ENCODE data around the gene MPV17L.
"Not testable (repeated sequence)": the region's sequence is repeated elsewhere in the genome, so short reads cannot be mapped to it uniquely, and the experiment has no call there.

MPV17L gene

DNA sequence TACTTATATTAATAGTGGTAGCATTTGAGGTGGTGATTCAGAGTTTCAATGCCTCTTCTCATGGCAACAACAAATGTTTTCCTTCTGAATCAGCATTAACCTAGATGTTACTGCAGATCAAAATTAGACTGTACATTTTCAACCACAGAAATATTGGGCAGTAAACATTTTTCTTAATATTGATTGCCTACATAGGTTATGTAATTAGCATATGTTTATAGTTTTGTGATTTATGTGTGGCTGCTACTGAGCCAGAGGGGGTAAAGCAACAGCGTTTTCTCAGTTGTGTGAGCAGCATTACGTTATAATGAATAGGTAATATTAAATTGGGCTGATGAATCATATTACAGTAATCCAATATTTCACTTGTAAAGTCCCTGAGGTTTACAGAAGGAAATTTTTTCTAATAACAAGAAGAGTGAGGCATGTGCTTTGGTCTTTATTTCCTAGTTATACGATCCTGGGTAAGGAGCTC lies 20.0 kb downstream of the MPV17L start:
- peak; percentile 24 for DNase-seq

DNA sequence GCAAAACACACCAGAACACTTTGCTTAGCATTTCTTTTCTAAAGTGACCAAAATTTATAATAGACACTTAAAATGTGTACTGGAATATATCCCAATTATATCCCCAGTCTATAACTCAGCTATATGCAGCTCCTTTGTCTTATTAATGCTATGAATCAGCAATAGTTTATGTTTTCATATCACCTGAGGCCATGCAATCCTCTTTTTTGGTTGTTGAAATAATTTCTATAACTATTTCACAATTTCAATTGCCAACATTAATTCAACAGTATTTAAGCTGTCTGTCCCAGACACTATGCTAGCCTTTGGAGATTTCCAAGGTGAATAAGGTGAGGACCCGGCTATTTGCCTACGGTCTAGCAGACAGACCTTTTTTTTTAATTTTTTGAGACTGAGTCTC lies 21.6 kb downstream of the MPV17L start:
- DNase-seq, result no peak

DNA sequence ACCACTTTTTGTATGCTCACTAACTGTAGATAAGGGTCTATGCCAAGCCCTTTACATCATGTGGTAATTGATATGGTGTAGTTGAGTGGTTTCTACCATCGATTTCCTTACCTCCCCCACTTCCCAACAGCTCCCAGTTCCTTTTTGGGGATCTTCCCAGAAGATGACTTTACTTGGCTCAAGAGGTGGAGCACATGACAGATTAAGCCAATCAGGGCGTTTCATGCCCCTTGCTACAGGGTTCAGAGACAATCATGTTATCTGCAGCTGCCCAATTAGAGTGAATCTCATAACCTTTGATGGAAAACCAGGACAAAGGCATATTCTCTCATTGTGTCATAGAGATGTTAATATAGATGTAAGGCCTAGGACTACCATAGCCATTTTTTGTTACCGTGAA lies 22.7 kb downstream of the MPV17L start:
- DNase-seq, result no peak

DNA sequence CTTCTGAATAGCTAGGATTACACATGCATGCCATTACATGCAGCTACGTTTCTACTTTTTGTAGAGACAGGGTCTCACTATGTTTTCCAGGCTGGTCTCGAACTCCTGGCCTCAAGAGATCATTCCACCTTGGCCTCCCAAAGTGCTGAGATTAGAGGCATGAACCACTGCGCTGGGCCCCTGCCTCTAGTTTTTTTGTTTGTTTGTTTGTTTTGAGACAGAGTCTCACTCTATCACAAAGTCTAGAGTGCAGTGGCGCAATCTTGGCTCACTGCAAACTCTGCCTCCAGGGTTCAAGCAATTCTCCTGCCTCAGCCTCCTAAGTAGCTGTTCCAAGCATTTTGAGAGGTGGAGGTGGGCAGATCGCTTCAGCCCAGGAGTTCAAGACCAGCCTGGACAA lies 26.1 kb downstream of the MPV17L start:
- DNase-seq, result not testable (repeated sequence)

DNA sequence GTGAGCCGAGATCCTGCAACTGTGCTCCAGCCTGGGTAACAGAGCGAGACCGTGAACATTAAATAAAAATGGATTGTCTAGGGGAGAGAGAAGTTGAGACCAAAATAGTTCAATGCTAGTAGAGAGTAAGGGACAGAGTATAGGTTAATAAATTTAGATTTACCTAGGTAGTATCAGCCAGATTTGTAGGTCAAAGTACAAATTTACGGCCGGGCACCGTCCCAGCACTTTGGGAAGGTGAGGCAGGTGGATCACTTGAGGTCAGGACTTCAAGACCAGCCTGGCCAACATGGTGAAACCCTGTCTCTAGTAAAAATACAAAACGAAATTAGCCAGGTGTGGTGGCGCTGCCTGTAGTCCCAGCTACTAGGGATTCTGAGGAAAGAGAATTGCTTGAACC lies 26.7 kb downstream of the MPV17L start:
- no peak for DNase-seq

GRCh38 chr16:15425861-15426260 lies 30.3 kb downstream of the MPV17L start:
- DNase-seq, result no peak

GRCh38 chr16:15426796-15427195 lies 31.2 kb downstream of the MPV17L start:
- no peak for DNase-seq

DNA sequence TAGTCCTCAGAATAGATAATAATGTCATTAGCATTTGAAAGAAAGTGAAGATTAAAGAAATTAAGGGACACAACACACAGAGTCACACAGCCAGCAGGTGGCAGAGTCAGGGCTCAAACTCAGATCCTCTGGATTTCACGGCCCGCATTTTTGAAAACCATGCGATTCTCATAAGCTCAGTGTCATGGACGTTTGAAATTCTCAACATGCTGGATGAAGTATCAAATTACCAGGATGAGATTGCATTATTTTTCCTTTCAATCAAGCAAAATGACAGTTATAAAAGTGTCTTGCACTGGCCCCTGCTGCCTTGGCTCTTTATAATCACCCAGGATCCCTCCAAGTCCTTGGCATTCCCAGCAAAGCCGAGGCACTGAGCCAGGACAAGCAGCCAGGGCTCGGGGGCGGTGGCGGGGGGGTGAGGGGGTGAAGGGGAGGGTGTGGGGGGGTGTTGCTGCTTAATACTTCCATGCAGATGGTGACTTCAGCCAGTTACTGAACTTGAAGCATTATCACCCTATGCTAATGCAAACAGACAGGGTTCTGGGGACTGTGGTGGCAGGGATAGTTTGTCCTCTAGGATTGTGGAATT lies 32.2 kb downstream of the MPV17L start:
- DNase-seq, result peak; percentile 45

- DNase-seq, result not testable (repeated sequence)
Observed at GRCh38 chr16:15430884-15431283, 35.3 kb downstream of the MPV17L start.

DNA sequence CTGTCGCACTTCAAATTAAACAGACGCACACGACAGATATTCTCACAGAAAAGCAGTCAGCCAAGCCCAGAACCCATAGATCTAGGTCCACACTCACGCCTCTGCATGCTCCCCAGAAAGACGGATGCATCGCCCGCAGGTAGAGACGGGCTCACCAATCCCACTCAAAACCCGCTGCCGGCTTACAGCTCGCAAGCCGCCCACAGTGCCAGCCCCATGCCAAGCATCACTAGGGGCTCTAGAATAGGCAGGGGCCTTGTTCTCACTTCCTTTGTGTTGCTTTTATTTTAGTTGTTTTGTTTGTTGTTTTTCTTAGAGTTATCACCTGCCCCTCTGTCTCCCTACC lies 38.5 kb downstream of the MPV17L start:
- no peak for DNase-seq

- peak; percentile 55 for DNase-seq
Observed at GRCh38 chr16:15434425-15435215, 39.1 kb downstream of the MPV17L start, which contains the start of gene BMERB1. TSS of gene BMERB1 (plus strand) at chr16:15434588. CDS start at chr16:15434654, 66 bp downstream.

GRCh38 chr16:15435216-15435864 lies 39.8 kb downstream of the MPV17L start:
- no peak for DNase-seq

- no peak for DNase-seq
Observed at GRCh38 chr16:15439102-15439501, 43.5 kb downstream of the MPV17L start.

GRCh38 chr16:15439521-15439920 lies 44.0 kb downstream of the MPV17L start:
- no peak for DNase-seq

DNA sequence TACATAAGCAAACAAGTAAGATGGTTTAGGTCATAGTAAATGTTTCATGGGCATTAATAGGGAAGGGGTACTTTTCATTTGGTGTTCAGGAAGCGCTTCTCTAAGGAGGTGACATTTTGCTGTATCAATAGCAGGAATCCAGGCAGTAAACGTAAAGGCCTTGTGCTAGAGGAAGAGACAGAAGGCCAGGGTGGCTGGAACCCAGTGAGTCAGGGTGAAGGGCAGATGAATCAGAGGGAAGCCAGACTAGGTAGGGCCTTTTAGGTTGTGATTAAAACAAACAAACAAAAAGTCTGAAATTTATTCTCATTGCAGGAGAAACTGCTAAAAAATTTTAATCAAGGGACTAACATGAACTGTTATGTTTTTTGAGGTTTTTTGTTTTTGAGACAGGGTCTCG lies 45.3 kb downstream of the MPV17L start:
- DNase-seq, result peak; percentile 30

DNA sequence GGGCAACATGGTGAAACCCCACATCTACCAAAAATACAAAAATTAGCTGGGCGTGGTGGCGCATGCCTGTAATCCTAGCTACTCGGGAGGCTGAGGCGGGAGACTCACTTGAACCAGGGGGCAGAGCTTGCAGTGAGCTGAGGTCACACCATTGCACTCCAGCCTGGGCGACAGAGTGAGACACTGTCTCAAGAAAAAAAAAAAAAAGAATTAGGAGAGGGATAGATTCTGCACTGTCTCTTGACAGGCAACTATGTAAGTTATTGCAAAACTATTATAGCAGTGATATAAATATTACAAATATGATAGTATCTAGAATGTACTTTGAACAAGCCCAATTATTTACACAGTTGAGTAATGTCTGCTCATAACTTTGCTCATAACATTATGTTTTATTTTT lies 46.6 kb downstream of the MPV17L start:
- not testable (repeated sequence) for DNase-seq

- DNase-seq, result no peak
Observed at GRCh38 chr16:15443753-15444152, 48.2 kb downstream of the MPV17L start.

DNA sequence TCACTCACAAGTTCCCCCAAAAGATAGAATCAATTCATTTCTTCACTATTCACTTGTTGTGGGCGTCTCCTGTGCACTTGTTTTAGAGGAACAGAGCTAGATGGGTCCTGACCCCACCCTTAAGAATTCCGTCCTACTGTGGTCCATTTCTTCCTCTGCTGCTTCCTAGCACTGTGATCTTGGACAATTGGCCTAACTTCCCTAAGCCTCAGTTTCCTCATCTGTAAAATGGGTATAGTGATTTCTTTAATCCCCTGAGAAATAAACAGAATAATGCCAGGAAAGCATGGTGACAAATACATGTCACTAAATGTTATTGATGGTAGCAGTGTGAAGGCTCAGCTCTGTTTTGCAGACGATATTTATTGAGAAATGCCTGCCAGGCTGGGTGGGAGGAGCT lies 48.7 kb downstream of the MPV17L start:
- DNase-seq, result no peak

DNA sequence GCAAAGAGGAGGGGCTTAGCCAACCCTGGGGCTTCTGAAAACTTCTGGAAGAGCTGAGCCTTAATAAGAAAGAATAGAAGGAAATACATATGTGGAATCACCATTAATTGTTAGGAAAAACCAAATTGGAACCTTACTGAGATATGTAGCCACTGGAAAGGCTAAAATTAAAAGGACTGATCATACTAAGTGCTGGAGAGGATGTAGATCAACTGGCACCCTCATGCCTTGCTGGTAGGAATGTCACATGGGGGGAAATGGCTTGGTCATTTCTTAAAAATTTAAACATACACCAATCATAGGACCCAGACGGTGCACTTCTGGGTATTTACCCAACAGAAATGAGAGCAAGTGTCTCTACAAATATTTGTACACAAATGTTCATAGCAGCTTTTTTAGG lies 49.9 kb downstream of the MPV17L start:
- no peak for DNase-seq

DNA sequence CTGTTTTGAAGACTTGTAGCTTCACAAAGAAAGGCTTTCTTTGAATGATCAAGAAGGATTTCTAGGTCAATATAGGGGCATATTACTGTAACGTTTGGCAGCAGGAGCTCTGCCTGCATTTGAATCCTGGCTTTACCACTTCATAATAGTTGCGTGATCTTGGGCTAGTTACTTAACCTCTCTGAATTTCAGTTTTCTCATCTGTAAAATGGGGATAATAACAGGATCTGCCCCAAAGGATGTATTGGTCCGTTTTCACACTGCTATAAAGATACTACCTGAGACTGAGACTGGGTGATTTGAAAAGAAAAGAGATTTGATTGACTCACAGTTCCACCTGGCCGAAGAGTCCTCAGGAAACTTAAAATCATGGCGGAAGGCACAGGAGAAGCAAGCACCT lies 51.3 kb downstream of the MPV17L start:
- no peak for DNase-seq

- DNase-seq, result no peak
Observed at GRCh38 chr16:15450624-15451023, 55.1 kb downstream of the MPV17L start.

- DNase-seq, result no peak
Observed at GRCh38 chr16:15451098-15451731, 55.7 kb downstream of the MPV17L start.

GRCh38 chr16:15452246-15452855 lies 56.8 kb downstream of the MPV17L start:
- no peak for DNase-seq

All from T1000 (cell line).